Measurements from ENCODE around the gene FNIP2.
A peak's percentile ranks its signal among the peaks of the same experiment; 100 is the strongest.
"Not testable (repeated sequence)": the region's sequence is repeated elsewhere in the genome, so short reads cannot be mapped to it uniquely, and the experiment has no call there.

The FNIP2 gene

GRCh38 chr4:158768555-158769174 lies at the start of gene FNIP2:
Gene FNIP2 (plus strand): TSS chr4:158769026. CDS start chr4:158769213, 187 bp downstream.
- DNase-seq, result peak; percentile 44

DNA sequence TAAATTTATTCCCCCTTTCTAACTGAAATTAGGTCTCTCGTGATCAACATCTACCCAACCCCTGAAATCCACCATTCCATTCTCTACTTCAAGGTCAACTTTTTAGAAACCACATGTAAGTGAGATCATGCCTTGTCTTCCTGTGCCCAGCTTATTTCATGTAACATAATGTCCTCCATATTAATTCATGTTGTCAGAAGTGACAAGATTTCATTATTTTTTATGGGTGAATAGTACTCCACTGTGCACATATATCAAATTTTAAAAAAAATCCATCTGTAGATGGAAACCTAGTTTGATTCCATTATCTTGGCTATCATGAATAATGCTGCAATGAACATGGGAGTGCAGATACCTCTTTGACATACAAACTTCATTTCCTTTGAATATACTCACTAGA lies 47.1 kb upstream of the FNIP2 start:
- no peak for DNase-seq

- peak; percentile 11 for DNase-seq
Observed at GRCh38 chr4:158722291-158722916, 46.4 kb upstream of the FNIP2 start.

DNA sequence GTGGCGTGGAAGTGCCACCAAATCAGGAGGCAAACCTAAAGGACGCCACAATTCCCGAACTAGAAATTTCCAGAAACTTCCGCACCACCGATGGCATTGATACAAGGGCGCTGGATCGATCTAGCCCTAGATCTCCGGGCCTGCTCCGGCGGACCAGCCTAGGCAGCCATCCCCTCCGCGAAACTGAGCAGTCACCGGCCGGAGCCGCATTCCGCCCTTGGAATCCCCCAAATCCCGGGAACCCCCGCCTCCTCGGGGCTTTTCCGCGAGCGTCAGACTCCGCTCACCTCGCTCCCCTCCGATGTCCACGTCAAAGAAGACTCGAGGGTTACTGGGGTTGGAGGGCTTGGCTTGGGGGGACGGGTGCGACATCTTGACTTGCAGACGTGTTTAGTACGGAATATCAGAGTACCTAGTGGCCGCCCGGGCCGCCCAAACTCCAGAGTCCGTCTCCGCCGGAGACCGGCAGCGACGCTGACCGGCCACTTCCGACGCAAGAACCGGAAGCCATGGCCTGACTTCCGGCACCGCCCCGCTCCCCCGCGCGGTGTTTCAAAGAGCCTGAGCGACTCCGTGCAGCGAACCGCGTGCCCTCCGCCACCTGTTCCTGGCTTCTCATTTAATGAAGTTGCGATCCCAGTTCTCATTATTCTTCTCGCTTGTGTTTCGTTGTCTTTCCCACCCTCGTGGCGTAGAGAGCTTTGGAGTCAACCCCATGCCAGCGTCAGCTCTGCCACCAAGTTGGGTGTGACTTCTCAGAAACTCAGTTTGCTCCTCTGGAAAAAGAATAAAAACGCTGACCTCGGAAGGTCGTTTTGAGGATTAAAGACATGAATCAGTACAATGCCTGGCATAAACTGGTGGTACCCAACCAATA lies 45.7 kb upstream of the FNIP2 start, which contains the start of gene PPID:
TSS of gene PPID (minus strand) at position 480 of the 877 bp plus-strand sequence. CDS start at position 372, 108 bp downstream.
- DNase-seq, result peak; percentile 24

- no peak for DNase-seq
Observed at GRCh38 chr4:158724637-158725036, 44.2 kb upstream of the FNIP2 start.

- no peak for DNase-seq
Observed at GRCh38 chr4:158726633-158727032, 42.2 kb upstream of the FNIP2 start.

GRCh38 chr4:158728236-158728635 lies 40.6 kb upstream of the FNIP2 start:
- DNase-seq, result no peak

DNA sequence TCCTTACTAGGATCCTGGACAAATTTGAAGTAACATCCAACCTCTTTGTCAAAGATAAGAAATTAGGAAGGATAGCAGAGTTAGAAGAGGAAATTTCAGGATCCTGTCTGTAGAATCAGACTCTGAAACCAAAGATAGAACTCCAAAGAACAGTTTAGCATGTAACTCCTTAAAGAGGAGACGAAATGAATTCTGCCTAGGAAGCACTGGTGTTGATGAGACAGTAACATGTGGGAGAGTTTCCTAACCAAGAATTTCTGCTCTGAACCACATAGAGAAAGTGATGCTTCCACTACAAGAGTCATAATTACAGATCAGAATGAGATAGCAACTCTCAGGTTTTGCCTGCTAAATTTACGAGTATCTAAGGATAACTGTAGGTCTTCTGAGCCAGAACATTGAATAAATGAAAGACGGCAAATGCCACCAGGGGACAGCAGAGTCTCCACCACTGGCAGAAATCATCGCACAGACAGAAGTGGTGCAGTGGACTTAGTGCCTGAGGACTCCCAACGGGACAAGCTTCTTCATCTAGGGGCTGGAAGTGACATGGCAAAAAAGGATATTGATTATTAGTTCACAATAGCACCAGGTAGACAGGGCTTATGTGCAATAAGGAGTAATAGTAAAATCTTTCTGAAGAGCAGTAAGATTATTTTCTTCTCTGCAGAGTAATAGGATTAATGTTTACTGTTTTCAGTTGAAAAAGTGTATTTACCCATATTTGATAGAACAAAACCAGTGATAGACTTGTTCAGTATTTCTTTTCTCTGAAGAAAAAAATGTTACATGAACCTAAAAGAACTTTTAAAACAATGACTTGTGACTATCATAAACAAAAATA lies 38.9 kb upstream of the FNIP2 start:
- no peak for DNase-seq

- DNase-seq, result no peak
Observed at GRCh38 chr4:158738866-158739265, 30.0 kb upstream of the FNIP2 start.

DNA sequence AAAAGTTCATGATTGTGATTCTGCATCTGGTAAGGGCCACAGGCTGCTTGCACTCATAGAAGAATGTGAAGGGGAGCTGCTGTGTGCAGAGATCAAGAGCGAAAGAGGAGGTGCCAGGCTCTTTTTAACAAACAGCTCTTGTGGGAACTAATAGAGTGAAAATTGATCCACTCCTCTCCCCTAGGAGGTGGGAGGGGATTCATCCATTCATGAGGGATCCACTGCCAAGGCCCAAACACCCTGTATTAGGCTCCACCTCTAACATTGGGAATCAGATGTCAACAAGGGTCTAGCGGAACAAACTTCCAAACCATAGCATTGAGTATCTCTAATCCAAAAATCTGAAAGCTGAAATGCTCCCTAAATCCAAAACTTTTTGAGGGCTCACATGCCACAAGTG lies 29.2 kb upstream of the FNIP2 start:
- no peak for DNase-seq

DNA sequence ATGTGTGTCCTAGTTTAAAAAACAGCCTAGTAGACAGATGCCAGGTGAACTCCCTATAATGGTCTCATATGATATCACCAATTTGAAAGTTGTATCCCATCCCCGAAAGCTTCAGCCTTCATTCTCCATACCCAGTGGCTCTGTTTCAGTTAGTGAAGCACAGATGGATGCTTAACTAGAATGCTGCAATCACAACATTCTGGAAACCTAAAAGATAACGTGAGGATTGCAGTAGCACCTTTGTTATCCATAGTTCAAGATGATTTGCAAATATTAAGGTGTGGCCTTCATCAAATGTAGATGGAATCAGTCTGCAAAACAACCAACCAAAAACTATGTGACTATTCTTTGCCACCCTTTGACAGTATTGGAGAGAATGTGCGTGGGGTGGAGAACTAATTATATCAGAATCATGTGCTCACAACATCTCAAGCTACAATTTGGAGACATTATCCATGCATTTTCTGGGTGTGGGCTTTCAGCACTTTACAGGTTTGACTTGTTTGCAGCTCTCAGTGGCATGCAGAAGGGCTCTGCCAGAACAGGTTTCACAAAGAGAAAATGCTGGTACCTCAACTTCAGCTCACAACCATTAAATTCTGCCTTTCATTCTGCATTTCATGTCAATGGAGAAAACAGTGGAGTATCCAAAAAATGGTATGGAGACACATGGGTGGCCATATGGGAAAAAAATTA lies 27.4 kb upstream of the FNIP2 start:
- no peak for DNase-seq

DNA sequence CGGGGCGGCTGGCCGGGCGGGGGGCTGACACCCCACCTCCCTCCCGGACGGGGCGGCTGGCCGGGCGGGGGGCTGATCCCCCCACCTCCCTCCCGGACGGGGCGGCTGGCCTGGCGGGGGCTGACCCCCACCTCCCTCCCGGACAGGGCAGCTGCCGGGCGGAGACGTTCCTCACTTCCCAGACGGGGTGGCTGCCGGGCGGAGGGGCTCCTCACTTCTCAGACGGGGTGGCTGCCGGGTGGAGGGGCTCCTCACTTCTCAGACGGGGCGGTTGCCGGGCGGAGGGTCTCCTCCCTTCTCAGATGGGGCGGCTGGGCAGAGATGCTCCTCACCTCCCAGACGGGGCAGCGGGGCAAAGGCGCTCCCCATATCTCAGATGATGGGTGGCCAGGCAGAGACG lies 22.3 kb upstream of the FNIP2 start:
- not testable (repeated sequence) for DNase-seq

DNA sequence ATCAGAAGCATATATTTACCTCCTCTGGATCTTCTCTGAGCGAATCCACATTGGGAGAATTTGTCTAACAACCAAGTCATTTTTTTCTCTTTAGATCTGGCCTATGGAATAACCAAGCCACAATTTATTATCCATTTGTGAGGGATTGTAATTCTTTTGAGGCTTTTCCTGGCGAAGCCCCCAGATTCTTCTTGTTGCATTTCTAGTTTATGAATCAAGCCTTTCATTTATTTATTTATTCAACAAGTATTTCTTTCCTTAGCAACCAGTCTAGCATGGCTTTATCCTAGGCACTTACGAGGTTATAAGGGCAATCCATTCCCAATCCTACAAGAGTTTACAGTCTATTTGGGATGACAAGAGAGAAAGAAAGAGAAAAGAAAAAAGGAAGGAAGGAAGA lies 18.4 kb upstream of the FNIP2 start:
- DNase-seq, result no peak

DNA sequence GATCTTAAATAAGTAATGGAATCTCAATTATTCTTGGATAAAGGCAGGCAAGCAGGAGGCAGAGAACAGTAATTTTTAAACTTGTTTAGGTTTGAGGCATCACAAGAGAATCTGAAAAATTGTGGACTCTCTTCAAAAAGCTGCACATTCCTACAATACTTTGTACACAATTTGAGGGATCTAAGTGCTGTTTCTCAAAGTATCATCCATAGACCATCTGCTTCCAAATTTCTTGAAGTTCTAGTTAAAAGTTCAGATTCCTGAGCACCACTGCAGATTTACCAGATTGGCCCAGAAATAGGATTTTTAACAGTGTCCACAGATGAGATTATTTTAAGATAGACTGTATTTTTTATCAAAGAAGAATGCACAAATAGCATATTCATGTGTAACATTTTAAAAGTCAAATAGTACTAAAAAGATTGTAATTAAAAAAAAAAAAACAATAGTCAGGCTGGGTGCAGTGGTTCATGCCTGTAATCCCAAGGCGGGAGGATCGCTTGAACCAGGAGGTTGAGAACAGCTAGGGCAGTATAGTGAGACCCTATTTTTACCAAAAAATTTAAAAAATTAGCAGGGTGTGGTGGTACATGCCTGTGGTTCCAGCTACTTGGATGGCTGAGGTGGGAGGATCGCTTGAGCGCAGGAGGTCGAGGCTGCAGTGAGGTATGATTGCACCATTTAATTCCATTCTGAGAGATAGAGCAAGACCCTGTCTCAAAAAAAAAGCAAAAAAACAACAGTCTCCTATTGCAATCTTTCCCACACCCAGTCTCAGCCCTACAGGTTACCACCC lies 14.2 kb upstream of the FNIP2 start:
- no peak for DNase-seq

DNA sequence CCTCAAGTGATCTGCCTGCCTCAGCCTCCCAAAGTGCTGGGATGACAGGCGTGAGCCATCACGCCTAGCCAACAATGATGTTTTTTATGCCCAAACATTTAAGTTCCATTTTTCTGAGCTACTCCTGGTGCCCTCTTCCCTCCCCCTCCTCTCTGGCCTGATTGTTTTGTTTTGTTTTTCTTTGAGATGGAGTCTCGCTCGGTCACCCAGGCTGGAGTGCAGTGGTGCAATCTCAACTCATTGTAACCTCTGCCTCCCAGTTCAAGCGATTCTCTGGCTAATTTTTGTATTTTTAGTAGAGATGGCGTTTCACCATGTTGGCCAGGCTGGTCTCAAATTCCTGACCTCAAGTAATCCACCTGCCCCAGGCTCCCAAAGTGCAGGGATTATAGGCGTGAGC lies 13.0 kb upstream of the FNIP2 start:
- not testable (repeated sequence) for DNase-seq

- DNase-seq, result no peak
Observed at GRCh38 chr4:158756588-158756987, 12.2 kb upstream of the FNIP2 start.

- DNase-seq, result no peak
Observed at GRCh38 chr4:158758142-158758541, 10.7 kb upstream of the FNIP2 start.

GRCh38 chr4:158758703-158759102 lies 10.1 kb upstream of the FNIP2 start:
- DNase-seq, result no peak

DNA sequence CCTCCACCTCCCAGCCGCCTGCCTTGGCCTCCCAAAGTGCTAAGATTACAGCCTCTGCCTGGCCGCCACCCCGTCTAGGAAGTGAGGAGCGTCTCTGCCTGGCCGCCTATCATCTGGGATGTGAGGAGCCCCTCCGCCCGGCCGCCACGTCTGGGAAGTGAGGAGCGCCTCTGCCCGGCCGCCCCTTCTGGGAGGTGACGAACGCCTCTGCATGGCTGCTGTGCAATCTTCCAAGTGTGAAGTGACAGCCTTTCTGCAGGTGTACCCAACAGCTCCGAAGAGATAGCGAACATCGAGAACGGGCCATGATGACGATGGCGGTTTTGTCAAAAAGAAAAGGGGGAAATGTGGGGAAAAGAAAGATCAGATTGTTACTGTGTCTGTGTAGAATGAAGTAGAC lies 9.3 kb upstream of the FNIP2 start:
- DNase-seq, result not testable (repeated sequence)

- no peak for DNase-seq
Observed at GRCh38 chr4:158760866-158761265, 8.0 kb upstream of the FNIP2 start.

DNA sequence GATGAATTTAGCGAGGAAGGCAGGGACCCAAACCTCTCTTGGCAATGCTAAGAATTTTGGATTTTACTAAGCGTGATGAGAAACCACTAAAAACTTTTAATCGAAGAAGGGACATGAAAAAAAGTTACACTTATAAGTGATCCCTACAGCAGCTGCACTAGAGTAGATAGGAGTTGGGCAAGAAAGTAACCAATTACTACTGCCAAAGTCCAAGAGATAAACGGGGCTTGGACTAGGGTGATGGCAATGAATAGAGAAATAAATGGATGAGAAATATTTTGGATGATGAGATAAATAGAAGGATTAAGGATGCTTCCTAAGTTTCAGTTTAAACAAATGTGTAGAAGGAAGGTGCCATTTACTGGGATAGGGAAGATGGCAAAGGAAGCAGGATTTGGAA lies 6.3 kb upstream of the FNIP2 start:
- DNase-seq, result no peak
